ENCODE data around the gene LRP8.

DNA sequence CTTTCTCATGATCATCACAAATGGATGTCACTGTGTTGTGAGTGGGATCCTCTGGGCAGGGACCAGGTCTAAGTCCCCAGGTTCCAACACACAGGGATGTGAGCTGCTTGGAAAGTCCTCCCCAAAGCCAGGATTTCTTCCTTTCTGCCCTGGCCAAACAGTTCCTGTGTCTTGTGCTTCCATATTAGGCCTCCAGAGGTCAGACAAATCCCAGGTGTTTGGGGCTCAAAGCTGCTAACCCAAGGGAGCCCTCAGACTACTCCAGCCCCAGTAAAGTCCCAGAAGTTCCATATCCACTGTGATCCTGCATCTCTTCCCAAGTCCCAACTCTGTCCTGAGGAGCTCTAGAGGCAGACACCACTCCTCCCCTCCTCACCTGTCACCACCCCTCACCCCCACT lies 61.8 kb downstream of the LRP8 start:
- TF ChIP-seq, protein P1, sequence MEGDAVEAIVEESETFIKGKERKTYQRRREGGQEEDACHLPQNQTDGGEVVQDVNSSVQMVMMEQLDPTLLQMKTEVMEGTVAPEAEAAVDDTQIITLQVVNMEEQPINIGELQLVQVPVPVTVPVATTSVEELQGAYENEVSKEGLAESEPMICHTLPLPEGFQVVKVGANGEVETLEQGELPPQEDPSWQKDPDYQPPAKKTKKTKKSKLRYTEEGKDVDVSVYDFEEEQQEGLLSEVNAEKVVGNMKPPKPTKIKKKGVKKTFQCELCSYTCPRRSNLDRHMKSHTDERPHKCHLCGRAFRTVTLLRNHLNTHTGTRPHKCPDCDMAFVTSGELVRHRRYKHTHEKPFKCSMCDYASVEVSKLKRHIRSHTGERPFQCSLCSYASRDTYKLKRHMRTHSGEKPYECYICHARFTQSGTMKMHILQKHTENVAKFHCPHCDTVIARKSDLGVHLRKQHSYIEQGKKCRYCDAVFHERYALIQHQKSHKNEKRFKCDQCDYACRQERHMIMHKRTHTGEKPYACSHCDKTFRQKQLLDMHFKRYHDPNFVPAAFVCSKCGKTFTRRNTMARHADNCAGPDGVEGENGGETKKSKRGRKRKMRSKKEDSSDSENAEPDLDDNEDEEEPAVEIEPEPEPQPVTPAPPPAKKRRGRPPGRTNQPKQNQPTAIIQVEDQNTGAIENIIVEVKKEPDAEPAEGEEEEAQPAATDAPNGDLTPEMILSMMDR (IDR thresholded peaks at IDR 0.05): peak; percentile 37
- TF ChIP-seq EZH2phosphoT487 (IDR thresholded peaks at IDR 0.05; ENCODE audit: borderline replicate concordance, low read depth): no peak
- TF ChIP-seq, protein P2, sequence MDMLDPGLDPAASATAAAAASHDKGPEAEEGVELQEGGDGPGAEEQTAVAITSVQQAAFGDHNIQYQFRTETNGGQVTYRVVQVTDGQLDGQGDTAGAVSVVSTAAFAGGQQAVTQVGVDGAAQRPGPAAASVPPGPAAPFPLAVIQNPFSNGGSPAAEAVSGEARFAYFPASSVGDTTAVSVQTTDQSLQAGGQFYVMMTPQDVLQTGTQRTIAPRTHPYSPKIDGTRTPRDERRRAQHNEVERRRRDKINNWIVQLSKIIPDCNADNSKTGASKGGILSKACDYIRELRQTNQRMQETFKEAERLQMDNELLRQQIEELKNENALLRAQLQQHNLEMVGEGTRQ (IDR thresholded peaks at IDR 0.05; ENCODE audit: borderline replicate concordance, low read depth, low read length): no peak
- TF ChIP-seq, protein P3, sequence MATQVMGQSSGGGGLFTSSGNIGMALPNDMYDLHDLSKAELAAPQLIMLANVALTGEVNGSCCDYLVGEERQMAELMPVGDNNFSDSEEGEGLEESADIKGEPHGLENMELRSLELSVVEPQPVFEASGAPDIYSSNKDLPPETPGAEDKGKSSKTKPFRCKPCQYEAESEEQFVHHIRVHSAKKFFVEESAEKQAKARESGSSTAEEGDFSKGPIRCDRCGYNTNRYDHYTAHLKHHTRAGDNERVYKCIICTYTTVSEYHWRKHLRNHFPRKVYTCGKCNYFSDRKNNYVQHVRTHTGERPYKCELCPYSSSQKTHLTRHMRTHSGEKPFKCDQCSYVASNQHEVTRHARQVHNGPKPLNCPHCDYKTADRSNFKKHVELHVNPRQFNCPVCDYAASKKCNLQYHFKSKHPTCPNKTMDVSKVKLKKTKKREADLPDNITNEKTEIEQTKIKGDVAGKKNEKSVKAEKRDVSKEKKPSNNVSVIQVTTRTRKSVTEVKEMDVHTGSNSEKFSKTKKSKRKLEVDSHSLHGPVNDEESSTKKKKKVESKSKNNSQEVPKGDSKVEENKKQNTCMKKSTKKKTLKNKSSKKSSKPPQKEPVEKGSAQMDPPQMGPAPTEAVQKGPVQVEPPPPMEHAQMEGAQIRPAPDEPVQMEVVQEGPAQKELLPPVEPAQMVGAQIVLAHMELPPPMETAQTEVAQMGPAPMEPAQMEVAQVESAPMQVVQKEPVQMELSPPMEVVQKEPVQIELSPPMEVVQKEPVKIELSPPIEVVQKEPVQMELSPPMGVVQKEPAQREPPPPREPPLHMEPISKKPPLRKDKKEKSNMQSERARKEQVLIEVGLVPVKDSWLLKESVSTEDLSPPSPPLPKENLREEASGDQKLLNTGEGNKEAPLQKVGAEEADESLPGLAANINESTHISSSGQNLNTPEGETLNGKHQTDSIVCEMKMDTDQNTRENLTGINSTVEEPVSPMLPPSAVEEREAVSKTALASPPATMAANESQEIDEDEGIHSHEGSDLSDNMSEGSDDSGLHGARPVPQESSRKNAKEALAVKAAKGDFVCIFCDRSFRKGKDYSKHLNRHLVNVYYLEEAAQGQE (IDR thresholded peaks at IDR 0.05; ENCODE audit: low read depth, low read length): no peak
- no peak for TF ChIP-seq TAF1 (IDR thresholded peaks at IDR 0.05; ENCODE audit: borderline replicate concordance, low read depth, low read length)
- TF ChIP-seq RFX5 (IDR thresholded peaks at IDR 0.05; ENCODE audit: low read length): no peak
- TF ChIP-seq POLR2AphosphoS5 (IDR thresholded peaks at IDR 0.05; ENCODE audit: low read depth, low read length): no peak

Measured in SK-N-SH (cell line).